ENCODE results near the gene KRTAP4-12. TPM values are rescaled to one million over a fixed set of nuclear protein-coding genes. Genes with fewer than 3 reads are reported as not detected.
"Not testable (repeated sequence)": the region's sequence is repeated elsewhere in the genome, so short reads cannot be mapped to it uniquely, and the experiment has no call there.

KRTAP4-12 gene
- polyA plus RNA-seq, 1 donor from 2014 or later = not detected

- no peak overlapping the region for H3K27ac ChIP-seq (ENCODE audit: low read length)
- no peaks in the 10 kb centered on the region for H3K9me3 ChIP-seq (ENCODE audit: low read length)
- H3K36me3 ChIP-seq (ENCODE audit: insufficient read depth, low read length) = no peaks in the 10 kb centered on the region
- no peak overlapping the region for H2AFZ ChIP-seq (ENCODE audit: low read depth, low read length)
- no peak overlapping the region for H3K9ac ChIP-seq (ENCODE audit: low read length)
- H3F3A ChIP-seq (ENCODE audit: insufficient read depth, low read length, poor library complexity, severe bottlenecking) = no peaks in the 10 kb centered on the region
- H3K9me2 ChIP-seq (ENCODE audit: insufficient read depth, low read length) = no peaks in the 10 kb centered on the region
- TF ChIP-seq RAD21 (conservative IDR thresholded peaks at IDR 0.05) = no peak
- no peak for TF ChIP-seq MXI1 (conservative IDR thresholded peaks at IDR 0.05; ENCODE audit: poor library complexity, severe bottlenecking)
- no peak for TF ChIP-seq REST (IDR thresholded peaks at IDR 0.05; ENCODE audit: borderline replicate concordance)
- no peak for TF ChIP-seq TAF1 (IDR thresholded peaks at IDR 0.05; ENCODE audit: low read depth)
- no peak for TF ChIP-seq EZH2 (IDR thresholded peaks at IDR 0.05; ENCODE audit: borderline replicate concordance, insufficient read depth, low read length, poor library complexity, severe bottlenecking)
- TF ChIP-seq SMC3 (conservative IDR thresholded peaks at IDR 0.05; ENCODE audit: poor library complexity) = no peak
- no peak for TF ChIP-seq CTCF (IDR thresholded peaks at IDR 0.05; ENCODE audit: poor library complexity, severe bottlenecking)
- no peak for TF ChIP-seq POLR2AphosphoS5 (IDR thresholded peaks at IDR 0.05)
- TF ChIP-seq EP300 (conservative IDR thresholded peaks at IDR 0.05; ENCODE audit: poor library complexity, severe bottlenecking) = no peak
- H4K20me1 ChIP-seq (ENCODE audit: insufficient read depth) = no peaks in the 10 kb centered on the region
- H3K4me3 ChIP-seq (ENCODE audit: low read length) = no peak overlapping the region
- H3K79me2 ChIP-seq (replicated peaks; ENCODE audit: insufficient read depth, low read length) = no peaks in the 10 kb centered on the region
- no peaks in the 10 kb centered on the region for H3K27me3 ChIP-seq (ENCODE audit: insufficient read depth, low read depth, low read length)
- no peak overlapping the region for H3K4me2 ChIP-seq (ENCODE audit: low read length)
Observed at GRCh38 chr17:41150026-41150425, 26.0 kb upstream of the KRTAP4-12 start.

- Histone ChIP-seq H2AFZ (ENCODE audit: low read depth, low read length) (no peak within 1 kb of the TSS), H3K27me3 (ENCODE audit: insufficient read depth, low read depth, low read length) (no peaks in the 10 kb centered on the region), H3F3A (ENCODE audit: insufficient read depth, low read length, poor library complexity, severe bottlenecking) (no peaks in the 10 kb centered on the region), H4K20me1 (ENCODE audit: insufficient read depth) (no peaks in the 10 kb centered on the region), H3K4me2 (ENCODE audit: low read length) (no peak within 1 kb of the TSS), H3K4me3 (ENCODE audit: low read length) (no peak within 1 kb of the TSS), H3K9ac (ENCODE audit: low read length) (no peak within 1 kb of the TSS), H3K9me3 (ENCODE audit: low read length) (no peaks in the 10 kb centered on the region), H3K79me2 (replicated peaks; ENCODE audit: insufficient read depth, low read length) (no peaks in the 10 kb centered on the region), H3K9me2 (ENCODE audit: insufficient read depth, low read length) (no peaks in the 10 kb centered on the region), H3K27ac (ENCODE audit: low read length) (no peak within 1 kb of the TSS), H3K36me3 (ENCODE audit: insufficient read depth, low read length) (no peaks in the 10 kb centered on the region)
- TF ChIP-seq RAD21 (conservative IDR thresholded peaks at IDR 0.05) (no peak), EZH2 (IDR thresholded peaks at IDR 0.05; ENCODE audit: borderline replicate concordance, insufficient read depth, low read length, poor library complexity, severe bottlenecking) (no peak), MXI1 (conservative IDR thresholded peaks at IDR 0.05; ENCODE audit: poor library complexity, severe bottlenecking) (no peak), REST (IDR thresholded peaks at IDR 0.05; ENCODE audit: borderline replicate concordance) (no peak), SMC3 (conservative IDR thresholded peaks at IDR 0.05; ENCODE audit: poor library complexity) (no peak), TAF1 (IDR thresholded peaks at IDR 0.05; ENCODE audit: low read depth) (no peak), POLR2AphosphoS5 (IDR thresholded peaks at IDR 0.05) (no peak), CTCF (IDR thresholded peaks at IDR 0.05; ENCODE audit: poor library complexity, severe bottlenecking) (no peak), EP300 (conservative IDR thresholded peaks at IDR 0.05; ENCODE audit: poor library complexity, severe bottlenecking) (no peak)
Observed at GRCh38 chr17:41149652-41149985, 25.6 kb upstream of the KRTAP4-12 start, which contains the start of gene KRTAP4-5. KRTAP4-5 (minus strand) TSS chr17:41149825; CDS start chr17:41149767, 58 bp downstream.

GRCh38 chr17:41148971-41149651, 25.1 kb upstream of the KRTAP4-12 start:
- H3K79me2 ChIP-seq (replicated peaks; ENCODE audit: insufficient read depth, low read length); H2AFZ ChIP-seq (ENCODE audit: low read depth, low read length); H4K20me1 ChIP-seq (ENCODE audit: insufficient read depth); H3K9me2 ChIP-seq (ENCODE audit: insufficient read depth, low read length); H3K27ac ChIP-seq (ENCODE audit: low read length); H3K9me3 ChIP-seq (ENCODE audit: low read length); H3K27me3 ChIP-seq (ENCODE audit: insufficient read depth, low read depth, low read length); H3K9ac ChIP-seq (ENCODE audit: low read length); H3K4me2 ChIP-seq (ENCODE audit: low read length); H3K4me3 ChIP-seq (ENCODE audit: low read length); H3K36me3 ChIP-seq (ENCODE audit: insufficient read depth, low read length); H3F3A ChIP-seq (ENCODE audit: insufficient read depth, low read length, poor library complexity, severe bottlenecking): not testable (repeated sequence)

Measured in neural cell (in vitro differentiated cells).